Suprapubic skin (tissue), 4 donors: ENCODE results near the gene NPHP4.

Experiments used
- CTCF ChIP-seq, 2 donors: fragments of 200-600 bp in 1 of 2; fragments of 450-650 bp in 1 of 2; sonication (generic) in 1 of 2; IDR thresholded peaks; one replicate each; pipeline ENCODE4 v1.5.1; 2016 to 2019; ENCODE audit warnings: antibody characterized with exemption in 2 of 2, mild to moderate bottlenecking in 1 of 2, moderate library complexity in 1 of 2
- EP300 ChIP-seq: sonication (generic); formaldehyde crosslinking; IDR thresholded peaks from one replicate; pipeline ENCODE4 v1.6.1; 2017; ENCODE audit warnings: antibody characterized with exemption
- POLR2A ChIP-seq, 2 donors: fragments of 450-650 bp; IDR thresholded peaks; one replicate each; pipeline ENCODE4 v1.6.1; 2017; ENCODE audit warnings: antibody characterized with exemption in 2 of 2, mild to moderate bottlenecking in 2 of 2, moderate library complexity in 2 of 2
- POLR2AphosphoS5 ChIP-seq, 3 donors: sonication (generic); formaldehyde crosslinking; IDR thresholded peaks; one replicate each; pipeline ENCODE4 v1.6.1; 2017; ENCODE audit warnings: antibody characterized with exemption in 3 of 3

- TF ChIP-seq CTCF (IDR thresholded peaks at IDR 0.05), result no peak
- no peak for TF ChIP-seq POLR2A (IDR thresholded peaks at IDR 0.05)
- TF ChIP-seq POLR2AphosphoS5 (IDR thresholded peaks at IDR 0.05), result no peak
- no peak for TF ChIP-seq EP300
Observed at GRCh38 chr1:5908461-5909375, 83.5 kb downstream of the NPHP4 start.
